ENCODE measurements around the gene DLG2. TPM values are rescaled to one million over a fixed set of nuclear protein-coding genes. Genes with fewer than 3 reads are reported as not detected.

Gene DLG2
- total and polyA plus RNA-seq, 2 of the 4 experiments (the other 2 are of a cell fraction), result 0.31 to 0.36 TPM

DNA sequence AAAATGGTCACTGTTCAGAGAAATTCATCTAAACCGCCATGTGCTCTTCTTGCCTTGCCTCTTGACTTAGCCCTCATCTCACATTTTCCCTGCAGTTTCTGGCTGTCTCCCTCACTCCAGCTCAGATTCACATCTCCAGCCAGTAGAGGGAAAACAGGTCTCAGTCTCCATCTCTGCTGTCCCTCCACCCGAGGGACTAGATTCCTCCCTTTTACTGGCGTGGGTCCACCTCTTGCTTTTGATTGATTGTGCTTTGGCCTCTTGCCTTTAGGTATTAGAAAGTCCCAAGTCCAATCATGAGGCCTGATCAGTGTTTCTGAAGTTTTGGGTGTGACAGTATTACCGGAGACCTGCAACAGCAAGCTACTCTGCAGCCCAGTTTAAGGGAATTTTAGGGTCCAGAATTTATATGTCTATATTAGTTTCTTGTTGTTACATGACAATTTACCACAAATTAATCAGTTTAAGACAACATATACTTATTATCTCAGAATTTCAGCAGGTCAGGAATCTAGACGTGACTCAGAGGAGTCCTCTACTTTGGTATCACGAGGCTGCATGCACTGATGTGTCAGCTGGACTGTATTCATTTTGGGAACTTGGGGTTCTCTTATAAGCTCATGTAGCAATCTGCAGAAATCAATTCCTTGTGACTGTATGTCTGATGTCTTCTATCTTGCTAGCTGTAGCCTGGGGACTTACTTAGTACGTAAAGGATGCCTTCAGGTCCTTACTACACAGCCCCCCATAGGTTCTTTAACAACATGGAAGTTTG lies 1535.7 kb downstream of the DLG2 start:
- dilution Hi-C loops (cut with HindIII; ENCODE audit: low sequenced_read_pairs, unreplicated experiment), result no loop called here
- Histone ChIP-seq H3K4ac (ENCODE audit: low read depth, low read length) (no peak overlapping the region), H3K9me3 (ENCODE audit: control insufficient read depth, insufficient read depth, low read length) (0 out of 2 replicates have a peak, but pooled peaks cover 2% of the 10 kb centered on the region), H3K4me1 (ENCODE audit: control insufficient read depth, insufficient read depth, low read length) (no peaks in the 10 kb centered on the region), H2BK20ac (ENCODE audit: low read depth, low read length) (no peak overlapping the region), H2AFZ (replicated peaks; ENCODE audit: low read length, poor library complexity) (no peak overlapping the region), H2AK9ac (replicated peaks; ENCODE audit: low read depth, low read length, poor library complexity) (no peak overlapping the region), H3K27ac (ENCODE audit: insufficient read depth, low read length) (no peak overlapping the region), H3K79me1 (ENCODE audit: low read depth in 1 of 2, low read length in 2 of 2) (no peaks in the 10 kb centered on the region), H3K4me3 (ENCODE audit: insufficient read depth, low read depth, low read length) (no peak overlapping the region), H3K9ac (ENCODE audit: low read depth, low read length) (no peak overlapping the region), H3K9me1 (ENCODE audit: insufficient read depth, low read length) (no peaks in the 10 kb centered on the region), H3K4me2 (ENCODE audit: low read depth, low read length) (no peak overlapping the region), H2AK5ac (ENCODE audit: low read depth, low read length) (no peak overlapping the region), H3K27me3 (ENCODE audit: control insufficient read depth, insufficient read depth, low read length) (no peaks in the 10 kb centered on the region), H4K91ac (ENCODE audit: insufficient read depth, low read depth, low read length) (no peak overlapping the region), H3K36me3 (ENCODE audit: control insufficient read depth, insufficient read depth, low read length) (no peaks in the 10 kb centered on the region), H3K23ac (ENCODE audit: low read depth, low read length) (no peak overlapping the region), H4K20me1 (ENCODE audit: insufficient read depth, low read length) (no peaks in the 10 kb centered on the region), H2BK120ac (ENCODE audit: low read depth, low read length) (no peak overlapping the region), H3K56ac (ENCODE audit: extremely low read depth, insufficient read depth, low read length) (no peak overlapping the region), H2BK5ac (ENCODE audit: low read depth, low read length, poor library complexity, severe bottlenecking) (no peak overlapping the region), H4K5ac (ENCODE audit: low read depth, low read length) (no peak overlapping the region), H2BK15ac (ENCODE audit: low read depth, low read length) (no peak overlapping the region), H3K18ac (ENCODE audit: low read depth, low read length) (no peak overlapping the region), H4K8ac (ENCODE audit: low read depth in 2 of 2, low read length in 2 of 2) (no peak overlapping the region), H3K14ac (replicated peaks; ENCODE audit: low read depth, low read length) (no peak overlapping the region)
- intact Hi-C loops (cut with micrococcal nuclease), result no loop called here
- TF ChIP-seq FOS (IDR thresholded peaks at IDR 0.05; ENCODE audit: low read depth, low read length) (no peak), MAFK (IDR thresholded peaks at IDR 0.05; ENCODE audit: low read depth, low read length) (no peak), BHLHE40 (IDR thresholded peaks at IDR 0.05; ENCODE audit: low read depth, low read length) (no peak), RFX5 (IDR thresholded peaks at IDR 0.05; ENCODE audit: low read depth, low read length) (no peak), SMC3 (IDR thresholded peaks at IDR 0.05; ENCODE audit: low read depth, low read length) (no peak), POLR2A (IDR thresholded peaks at IDR 0.05; ENCODE audit: low read depth, low read length) (no peak), MAZ (IDR thresholded peaks at IDR 0.05; ENCODE audit: borderline replicate concordance, low read depth, low read length) (no peak)
- TF ChIP-seq, protein P1, sequence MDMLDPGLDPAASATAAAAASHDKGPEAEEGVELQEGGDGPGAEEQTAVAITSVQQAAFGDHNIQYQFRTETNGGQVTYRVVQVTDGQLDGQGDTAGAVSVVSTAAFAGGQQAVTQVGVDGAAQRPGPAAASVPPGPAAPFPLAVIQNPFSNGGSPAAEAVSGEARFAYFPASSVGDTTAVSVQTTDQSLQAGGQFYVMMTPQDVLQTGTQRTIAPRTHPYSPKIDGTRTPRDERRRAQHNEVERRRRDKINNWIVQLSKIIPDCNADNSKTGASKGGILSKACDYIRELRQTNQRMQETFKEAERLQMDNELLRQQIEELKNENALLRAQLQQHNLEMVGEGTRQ (IDR thresholded peaks at IDR 0.05; ENCODE audit: low read depth, low read length), result no peak
- TF ChIP-seq, protein P2, sequence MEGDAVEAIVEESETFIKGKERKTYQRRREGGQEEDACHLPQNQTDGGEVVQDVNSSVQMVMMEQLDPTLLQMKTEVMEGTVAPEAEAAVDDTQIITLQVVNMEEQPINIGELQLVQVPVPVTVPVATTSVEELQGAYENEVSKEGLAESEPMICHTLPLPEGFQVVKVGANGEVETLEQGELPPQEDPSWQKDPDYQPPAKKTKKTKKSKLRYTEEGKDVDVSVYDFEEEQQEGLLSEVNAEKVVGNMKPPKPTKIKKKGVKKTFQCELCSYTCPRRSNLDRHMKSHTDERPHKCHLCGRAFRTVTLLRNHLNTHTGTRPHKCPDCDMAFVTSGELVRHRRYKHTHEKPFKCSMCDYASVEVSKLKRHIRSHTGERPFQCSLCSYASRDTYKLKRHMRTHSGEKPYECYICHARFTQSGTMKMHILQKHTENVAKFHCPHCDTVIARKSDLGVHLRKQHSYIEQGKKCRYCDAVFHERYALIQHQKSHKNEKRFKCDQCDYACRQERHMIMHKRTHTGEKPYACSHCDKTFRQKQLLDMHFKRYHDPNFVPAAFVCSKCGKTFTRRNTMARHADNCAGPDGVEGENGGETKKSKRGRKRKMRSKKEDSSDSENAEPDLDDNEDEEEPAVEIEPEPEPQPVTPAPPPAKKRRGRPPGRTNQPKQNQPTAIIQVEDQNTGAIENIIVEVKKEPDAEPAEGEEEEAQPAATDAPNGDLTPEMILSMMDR (conservative IDR thresholded peaks at IDR 0.05; ENCODE audit: low read depth, low read length), result no peak
- TF ChIP-seq, protein P3, sequence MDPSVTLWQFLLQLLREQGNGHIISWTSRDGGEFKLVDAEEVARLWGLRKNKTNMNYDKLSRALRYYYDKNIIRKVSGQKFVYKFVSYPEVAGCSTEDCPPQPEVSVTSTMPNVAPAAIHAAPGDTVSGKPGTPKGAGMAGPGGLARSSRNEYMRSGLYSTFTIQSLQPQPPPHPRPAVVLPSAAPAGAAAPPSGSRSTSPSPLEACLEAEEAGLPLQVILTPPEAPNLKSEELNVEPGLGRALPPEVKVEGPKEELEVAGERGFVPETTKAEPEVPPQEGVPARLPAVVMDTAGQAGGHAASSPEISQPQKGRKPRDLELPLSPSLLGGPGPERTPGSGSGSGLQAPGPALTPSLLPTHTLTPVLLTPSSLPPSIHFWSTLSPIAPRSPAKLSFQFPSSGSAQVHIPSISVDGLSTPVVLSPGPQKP (IDR thresholded peaks at IDR 0.05; ENCODE audit: borderline replicate concordance, low read depth, low read length), result no peak
- POLR2A ChIA-PET (ENCODE audit: unreplicated experiment), result no interaction called here
- ATAC-seq (ENCODE audit: low read depth) (no peak), DNase-seq (no peak)
- BruUV-seq (replicated peaks), result no TSS peak
- in situ Hi-C loops (cut with MboI; ENCODE audit: low sequenced_read_pairs), result no loop called here
- no CpG with 5 or more reads among the region's 7 CpGs for WGBS, 2 experiments (ENCODE audit: extremely low coverage in 2 of 2, insufficient read length in 1 of 2)
- CTCF ChIA-PET, result no interaction called here

Measured in IMR-90 (cell line).